GM12801 (cell line): ENCODE measurements around the gene ASPN.

ENCODE experiments used
- TF ChIP-seq, protein P1 (sequence below): IDR thresholded peaks from one replicate; pipeline ENCODE4 v1.5.1; 2011; ENCODE audit warnings: control low read depth; ENCODE audit not compliant: insufficient read length; ENCODE audit errors: extremely low read depth

Gene ASPN

DNA sequence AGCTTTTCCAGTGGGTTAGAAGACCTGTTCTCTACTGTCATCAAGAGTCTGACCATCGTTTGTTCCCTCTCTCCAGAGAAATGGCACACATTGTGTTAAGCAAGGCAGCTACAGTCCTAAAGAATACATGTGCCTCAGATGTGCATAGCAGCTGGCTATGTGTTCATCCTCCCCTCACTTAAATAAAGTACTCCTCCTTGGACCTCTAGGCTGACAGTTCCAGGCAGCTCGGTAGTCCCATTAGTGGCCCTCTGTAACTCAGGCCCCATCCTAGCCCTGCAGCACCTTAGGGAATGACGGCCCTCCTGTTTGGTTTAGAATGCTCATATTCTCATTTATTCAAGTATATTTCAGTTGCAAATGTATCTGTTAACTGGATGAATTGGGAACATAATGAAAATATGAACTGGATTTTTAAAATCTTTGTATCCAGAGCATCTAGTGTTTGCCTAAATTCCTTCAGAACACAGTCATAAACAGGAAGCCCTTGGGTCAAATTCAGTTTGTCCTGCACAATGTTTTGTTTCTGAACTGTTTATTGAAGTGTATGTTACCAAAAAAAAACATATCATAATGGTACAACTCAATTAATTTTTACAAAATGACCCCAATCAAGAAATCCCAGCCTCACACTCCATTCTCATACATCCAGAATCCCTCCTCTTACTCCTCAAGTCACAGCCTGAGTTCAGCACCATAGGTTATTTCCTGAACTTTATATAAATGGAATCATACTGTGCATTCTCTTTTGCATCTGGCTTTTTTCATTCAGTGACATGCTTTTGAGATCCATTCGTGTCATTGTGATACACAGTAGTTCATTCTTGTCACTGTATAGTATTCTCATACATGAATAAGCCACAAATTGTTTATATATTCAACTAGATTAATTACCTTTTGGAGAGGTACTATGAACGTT is 1.6 kb upstream of the ASPN start:
- TF ChIP-seq, protein P1, sequence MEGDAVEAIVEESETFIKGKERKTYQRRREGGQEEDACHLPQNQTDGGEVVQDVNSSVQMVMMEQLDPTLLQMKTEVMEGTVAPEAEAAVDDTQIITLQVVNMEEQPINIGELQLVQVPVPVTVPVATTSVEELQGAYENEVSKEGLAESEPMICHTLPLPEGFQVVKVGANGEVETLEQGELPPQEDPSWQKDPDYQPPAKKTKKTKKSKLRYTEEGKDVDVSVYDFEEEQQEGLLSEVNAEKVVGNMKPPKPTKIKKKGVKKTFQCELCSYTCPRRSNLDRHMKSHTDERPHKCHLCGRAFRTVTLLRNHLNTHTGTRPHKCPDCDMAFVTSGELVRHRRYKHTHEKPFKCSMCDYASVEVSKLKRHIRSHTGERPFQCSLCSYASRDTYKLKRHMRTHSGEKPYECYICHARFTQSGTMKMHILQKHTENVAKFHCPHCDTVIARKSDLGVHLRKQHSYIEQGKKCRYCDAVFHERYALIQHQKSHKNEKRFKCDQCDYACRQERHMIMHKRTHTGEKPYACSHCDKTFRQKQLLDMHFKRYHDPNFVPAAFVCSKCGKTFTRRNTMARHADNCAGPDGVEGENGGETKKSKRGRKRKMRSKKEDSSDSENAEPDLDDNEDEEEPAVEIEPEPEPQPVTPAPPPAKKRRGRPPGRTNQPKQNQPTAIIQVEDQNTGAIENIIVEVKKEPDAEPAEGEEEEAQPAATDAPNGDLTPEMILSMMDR = no peak

DNA sequence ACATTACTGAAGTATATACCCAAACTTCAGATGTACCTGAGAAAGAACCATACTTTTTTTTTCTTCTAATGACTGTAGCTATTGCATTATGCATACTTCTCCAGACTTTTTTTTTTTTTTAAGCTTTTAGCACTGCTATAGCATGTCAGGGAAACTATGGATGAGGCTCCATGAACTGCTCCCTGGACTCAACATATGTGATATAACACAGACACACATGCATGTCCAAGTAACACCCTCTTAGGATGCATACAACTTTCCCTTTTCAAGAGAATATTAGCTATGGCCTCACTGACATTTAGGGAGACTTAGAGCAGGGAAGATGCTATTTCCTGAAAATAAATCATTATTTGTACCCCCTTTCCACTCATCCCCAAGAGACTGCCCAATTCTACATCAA is 499 bp upstream of the ASPN start:
- TF ChIP-seq, protein P1 = no peak

DNA sequence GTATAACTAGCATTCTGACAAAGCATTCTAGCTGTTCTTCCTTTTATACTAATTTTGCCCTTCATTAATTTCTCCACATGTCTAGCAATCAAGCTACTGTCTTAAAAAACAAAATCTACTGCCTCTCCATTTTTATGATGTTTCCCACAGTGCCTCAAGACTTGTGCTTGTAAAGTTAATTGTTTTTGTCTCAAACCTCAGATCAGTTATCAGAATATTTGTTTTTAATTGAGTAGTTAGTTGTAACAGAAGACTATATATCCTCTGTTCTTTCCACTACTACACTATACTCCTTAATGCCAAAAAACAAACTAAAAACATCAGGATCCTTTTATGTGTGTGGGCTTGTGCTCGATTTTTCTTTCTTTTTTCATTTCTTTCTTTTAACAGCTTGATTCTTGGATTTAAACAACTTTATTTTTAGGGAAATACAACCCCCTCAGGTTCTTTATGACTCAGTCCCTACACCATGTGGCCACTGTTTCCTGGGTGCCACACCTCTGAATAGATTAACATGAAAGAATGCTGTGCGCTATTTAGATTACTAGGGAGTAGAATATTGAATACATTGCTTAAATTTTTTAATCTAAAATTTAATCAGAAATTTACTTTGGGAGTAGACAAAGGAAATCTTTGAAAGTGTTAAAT is 1.2 kb downstream of the ASPN start:
- TF ChIP-seq, protein P1 = no peak

DNA sequence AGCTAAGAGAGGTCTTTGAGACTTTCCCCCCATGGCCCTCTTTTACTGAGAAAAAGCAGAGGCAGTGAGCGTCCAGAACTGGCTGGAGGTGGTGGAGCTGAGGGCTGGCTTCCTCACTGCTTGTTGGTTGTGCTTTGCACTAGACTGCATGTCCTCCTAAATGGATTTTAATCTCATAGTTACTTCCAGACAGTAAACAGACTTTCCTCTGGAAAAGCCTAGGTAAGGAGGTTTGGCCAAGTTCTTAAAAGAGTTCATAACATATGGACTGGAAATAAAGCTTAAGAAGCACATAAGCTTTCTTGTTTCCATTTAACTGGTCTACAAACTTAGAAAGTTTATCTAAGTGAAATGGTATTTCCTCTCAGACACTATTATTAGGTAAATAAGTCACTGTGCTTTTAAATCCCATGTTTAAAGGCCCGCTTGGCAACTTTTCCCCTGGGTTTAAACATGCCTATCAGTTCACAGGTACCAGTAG is 2.0 kb downstream of the ASPN start:
- TF ChIP-seq, protein P1 = no peak

DNA sequence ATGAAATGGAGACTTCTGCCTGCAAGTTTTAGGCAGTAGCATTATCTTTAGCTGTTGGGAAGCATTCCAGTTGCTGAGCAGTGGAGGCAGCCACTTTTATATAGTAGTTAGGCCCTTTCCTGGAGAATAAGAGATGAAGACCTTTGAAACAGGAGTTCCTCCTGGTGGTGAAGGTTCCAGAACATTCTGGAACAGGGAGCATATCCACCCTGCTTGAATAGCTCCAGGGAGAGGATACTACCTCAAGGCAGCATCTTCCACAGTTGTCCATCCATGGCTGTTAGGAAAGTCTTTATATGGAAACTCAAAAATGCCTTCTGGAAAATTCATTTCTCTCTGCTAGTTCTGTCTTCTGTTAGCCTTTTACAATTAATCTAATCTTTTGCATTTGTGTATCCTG is 3.0 kb downstream of the ASPN start:
- TF ChIP-seq, protein P1 = no peak

DNA sequence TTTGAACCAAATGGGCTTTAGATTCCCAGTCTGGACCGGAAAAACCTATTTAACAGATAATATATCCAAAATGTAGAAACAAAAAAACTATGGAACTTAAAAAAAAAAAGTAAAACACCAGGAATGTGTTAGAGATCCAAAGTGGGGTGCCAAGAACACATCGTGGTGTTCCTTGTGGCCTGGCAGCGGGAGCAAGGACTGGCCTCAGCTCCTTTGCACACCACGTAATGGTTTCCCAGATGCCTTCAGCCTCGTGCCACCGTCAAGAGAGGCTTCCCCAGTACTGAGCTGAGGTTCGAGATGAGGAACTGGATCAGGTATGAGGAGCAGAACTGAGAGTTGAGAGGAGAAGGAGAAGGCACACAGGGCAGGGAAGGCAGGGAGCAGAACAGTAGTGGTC is 3.5 kb downstream of the ASPN start:
- TF ChIP-seq, protein P1 = no peak

DNA sequence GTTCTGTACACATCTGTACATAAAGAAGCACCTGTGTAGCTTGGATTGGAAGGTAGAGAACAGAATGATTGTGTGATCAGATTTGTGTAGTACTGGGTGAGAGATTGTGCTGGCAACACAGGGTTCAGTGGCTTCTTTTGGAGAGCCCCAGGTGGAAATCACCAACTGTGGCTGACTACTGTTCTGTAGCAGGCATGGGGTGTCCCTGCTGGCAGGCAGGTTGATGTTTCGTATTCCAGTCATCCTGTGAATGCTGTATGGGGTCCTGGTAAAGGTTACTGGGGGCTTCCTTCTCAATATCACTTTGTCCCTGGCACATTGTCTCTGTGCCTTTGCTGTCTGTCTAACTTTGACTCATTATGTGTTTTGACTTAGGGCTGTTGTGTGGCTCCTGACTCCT is 5.3 kb downstream of the ASPN start:
- TF ChIP-seq, protein P1 = no peak
